ENCODE data around the gene PCDH9. TPM values are rescaled to one million over a fixed set of nuclear protein-coding genes. Genes with fewer than 3 reads are reported as not detected.

The PCDH9 gene
- total RNA-seq, 1 experiment from 2014 or later: 5.8 TPM

- H3K27me3 ChIP-seq (replicated peaks; ENCODE audit: insufficient read depth, low read depth, low read length, poor library complexity): no peaks in the 10 kb centered on the region
- H3K4me1 ChIP-seq (ENCODE audit: insufficient read depth, low read length, poor library complexity, severe bottlenecking): no peaks in the 10 kb centered on the region
- POLR2A ChIA-PET (ENCODE audit: low non-redundant PET): no interaction called here
- H3K9me3 ChIP-seq (ENCODE audit: low read depth, low read length, poor library complexity, severe bottlenecking): no peaks in the 10 kb centered on the region
- intact Hi-C loops (cut with micrococcal nuclease; ENCODE audit: unreplicated experiment): no loop called here
- DNase-seq (ENCODE audit: low spot score): no peak
- CTCF ChIA-PET: no interaction called here
- TF ChIP-seq EZH2 (IDR thresholded peaks at IDR 0.05; ENCODE audit: borderline replicate concordance, low read depth, low read length, poor library complexity, severe bottlenecking): no peak
- TF ChIP-seq CTCF (conservative IDR thresholded peaks at IDR 0.05; ENCODE audit: low read depth, low read length): no peak
- H3K4me3 ChIP-seq (ENCODE audit: low read depth, low read length, poor library complexity, severe bottlenecking): no peak overlapping the region
- no peak overlapping the region for H3K27ac ChIP-seq (ENCODE audit: low read depth, low read length, poor library complexity, severe bottlenecking)
- no TSS peak for BruUV-seq (replicated peaks)
- H3K36me3 ChIP-seq (ENCODE audit: insufficient read depth, low read length, poor library complexity, severe bottlenecking): no peaks in the 10 kb centered on the region
These were observed 318.7 kb downstream of the PCDH9 start for GRCh38 chr13:66911411-66911939.

DNA sequence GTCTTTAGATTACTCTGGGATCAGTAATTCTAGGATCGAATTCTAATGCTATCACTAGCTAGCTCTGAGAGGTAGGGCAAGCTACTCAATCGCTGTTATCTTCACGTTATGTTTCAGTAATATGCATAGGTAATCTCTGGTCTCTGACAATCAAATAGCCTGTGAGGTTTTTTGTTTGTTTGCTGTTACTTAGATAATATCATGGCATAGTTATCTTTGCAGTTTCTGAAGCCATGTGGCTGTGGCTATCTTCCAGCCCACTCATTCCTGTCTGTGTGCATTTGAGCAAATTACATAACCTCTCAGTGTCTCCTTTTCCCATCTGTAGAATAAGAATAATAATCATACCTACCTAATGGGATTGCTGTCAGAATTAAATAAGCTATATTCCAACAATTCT lies 330.2 kb downstream of the PCDH9 start:
- no peak for DNase-seq (ENCODE audit: low spot score)
- Histone ChIP-seq H3K36me3 (ENCODE audit: insufficient read depth, low read length, poor library complexity, severe bottlenecking) (no peaks in the 10 kb centered on the region), H3K4me3 (ENCODE audit: low read depth, low read length, poor library complexity, severe bottlenecking) (no peak overlapping the region), H3K27ac (ENCODE audit: low read depth, low read length, poor library complexity, severe bottlenecking) (no peak overlapping the region), H3K27me3 (replicated peaks; ENCODE audit: insufficient read depth, low read depth, low read length, poor library complexity) (no peaks in the 10 kb centered on the region), H3K4me1 (ENCODE audit: insufficient read depth, low read length, poor library complexity, severe bottlenecking) (no peaks in the 10 kb centered on the region), H3K9me3 (ENCODE audit: low read depth, low read length, poor library complexity, severe bottlenecking) (no peaks in the 10 kb centered on the region)
- TF ChIP-seq CTCF (conservative IDR thresholded peaks at IDR 0.05; ENCODE audit: low read depth, low read length): no peak
- TF ChIP-seq EZH2 (IDR thresholded peaks at IDR 0.05; ENCODE audit: borderline replicate concordance, low read depth, low read length, poor library complexity, severe bottlenecking): no peak
- intact Hi-C loops (cut with micrococcal nuclease; ENCODE audit: unreplicated experiment): no loop called here
- no TSS peak for BruUV-seq (replicated peaks)
- ChIA-PET CTCF (no interaction called here), POLR2A (ENCODE audit: low non-redundant PET) (no interaction called here)

DNA sequence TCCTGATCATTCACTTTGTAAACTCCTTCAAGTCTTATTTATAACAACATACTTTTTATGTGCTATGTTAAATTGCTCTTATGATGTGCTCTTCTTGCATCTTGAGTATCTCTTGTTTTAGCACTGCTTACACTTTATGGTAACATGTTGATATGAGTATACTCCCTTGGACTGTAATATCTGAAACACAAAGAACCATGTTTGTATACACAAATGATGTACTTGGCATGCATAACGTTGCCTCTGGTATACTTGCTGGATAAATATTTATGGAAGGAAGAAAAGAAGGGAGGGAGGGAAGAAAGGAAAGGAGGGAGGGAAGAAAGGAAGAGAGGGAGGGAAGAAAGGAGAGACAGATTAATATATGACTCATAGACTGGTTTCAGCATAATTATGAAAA lies 333.2 kb downstream of the PCDH9 start:
- no peaks in the 10 kb centered on the region for H3K4me1 ChIP-seq (ENCODE audit: insufficient read depth, low read length, poor library complexity, severe bottlenecking)
- no peak for DNase-seq (ENCODE audit: low spot score)
- H3K4me3 ChIP-seq (ENCODE audit: low read depth, low read length, poor library complexity, severe bottlenecking): no peak overlapping the region
- no peaks in the 10 kb centered on the region for H3K9me3 ChIP-seq (ENCODE audit: low read depth, low read length, poor library complexity, severe bottlenecking)
- CTCF ChIA-PET: no interaction called here
- no peaks in the 10 kb centered on the region for H3K27me3 ChIP-seq (replicated peaks; ENCODE audit: insufficient read depth, low read depth, low read length, poor library complexity)
- POLR2A ChIA-PET (ENCODE audit: low non-redundant PET): no interaction called here
- H3K36me3 ChIP-seq (ENCODE audit: insufficient read depth, low read length, poor library complexity, severe bottlenecking): no peaks in the 10 kb centered on the region
- H3K27ac ChIP-seq (ENCODE audit: low read depth, low read length, poor library complexity, severe bottlenecking): no peak overlapping the region
- intact Hi-C loops (cut with micrococcal nuclease; ENCODE audit: unreplicated experiment): no loop called here
- BruUV-seq (replicated peaks): no TSS peak
- TF ChIP-seq CTCF (conservative IDR thresholded peaks at IDR 0.05; ENCODE audit: low read depth, low read length): no peak
- TF ChIP-seq EZH2 (IDR thresholded peaks at IDR 0.05; ENCODE audit: borderline replicate concordance, low read depth, low read length, poor library complexity, severe bottlenecking): no peak

Data from A673 (cell line).